Measurements from ENCODE around the gene WFDC8. TPM values are rescaled to one million over a fixed set of nuclear protein-coding genes. Genes with fewer than 3 reads are reported as not detected.

WFDC8 gene
- total and polyA plus RNA-seq, 4 donors, result not detected

DNA sequence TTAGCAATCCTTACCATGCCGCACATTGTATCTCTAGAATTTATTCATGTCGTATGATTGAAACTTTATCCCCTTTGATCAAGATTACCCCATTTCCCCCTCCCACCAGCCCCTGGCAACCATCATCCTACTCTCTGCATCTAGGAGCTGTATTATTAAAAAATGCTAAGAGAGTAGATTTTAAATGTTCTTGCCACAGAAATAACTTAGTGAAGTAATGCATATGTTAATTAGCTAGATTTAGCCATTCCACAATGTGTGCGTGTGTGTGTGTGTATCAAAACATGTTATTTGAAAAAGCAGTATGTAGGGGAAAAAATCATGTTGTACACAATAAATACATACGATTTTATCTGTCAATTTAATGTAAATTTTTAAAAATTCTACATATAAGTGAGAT, 51.8 kb downstream of the WFDC8 start (continued):
- no peak for TF ChIP-seq NR2F2 (IDR thresholded peaks at IDR 0.05)
- TF ChIP-seq, protein P1, sequence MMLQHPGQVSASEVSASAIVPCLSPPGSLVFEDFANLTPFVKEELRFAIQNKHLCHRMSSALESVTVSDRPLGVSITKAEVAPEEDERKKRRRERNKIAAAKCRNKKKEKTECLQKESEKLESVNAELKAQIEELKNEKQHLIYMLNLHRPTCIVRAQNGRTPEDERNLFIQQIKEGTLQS (IDR thresholded peaks at IDR 0.05), result no peak

DNA sequence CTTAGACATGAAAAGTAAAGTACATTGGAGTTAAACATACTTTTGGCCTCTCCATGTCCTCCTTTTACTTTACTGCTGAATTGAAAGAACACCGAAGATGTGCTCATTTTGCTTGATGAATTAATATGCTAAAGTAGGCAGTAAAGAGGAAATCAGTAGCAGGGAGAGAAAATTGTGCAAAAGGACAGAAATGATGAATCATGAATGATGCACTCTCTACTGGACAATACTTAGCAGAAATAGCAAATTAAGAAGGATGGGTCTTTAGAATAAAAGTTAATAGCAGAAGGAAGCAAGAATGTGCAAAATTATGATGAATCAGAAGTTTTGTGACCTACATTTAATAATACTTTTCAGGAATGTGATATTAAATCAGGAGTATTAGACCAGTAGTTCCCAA, 55.3 kb downstream of the WFDC8 start:
- no peaks in the 10 kb centered on the region for H3K4me1 ChIP-seq (ENCODE audit: control insufficient read depth in 4 of 4, insufficient read depth in 4 of 4, low read length in 3 of 4)
- DNase-seq (ENCODE audit: low spot score), result no peak
- peaks cover 0 to 13% (median 0%) of the 10 kb centered on the region in 4 donors for H3K27me3 ChIP-seq (ENCODE audit: control insufficient read depth in 4 of 4, insufficient read depth in 4 of 4, low read length in 3 of 4)
- no peak for TF ChIP-seq TAF1 (conservative IDR thresholded peaks at IDR 0.05)
- no peak for TF ChIP-seq RXRA (IDR thresholded peaks at IDR 0.05)
- no peak for TF ChIP-seq GABPA (IDR thresholded peaks at IDR 0.05 in 1 of 2, conservative IDR thresholded peaks at IDR 0.05 in 1 of 2)
- TF ChIP-seq, protein P2, sequence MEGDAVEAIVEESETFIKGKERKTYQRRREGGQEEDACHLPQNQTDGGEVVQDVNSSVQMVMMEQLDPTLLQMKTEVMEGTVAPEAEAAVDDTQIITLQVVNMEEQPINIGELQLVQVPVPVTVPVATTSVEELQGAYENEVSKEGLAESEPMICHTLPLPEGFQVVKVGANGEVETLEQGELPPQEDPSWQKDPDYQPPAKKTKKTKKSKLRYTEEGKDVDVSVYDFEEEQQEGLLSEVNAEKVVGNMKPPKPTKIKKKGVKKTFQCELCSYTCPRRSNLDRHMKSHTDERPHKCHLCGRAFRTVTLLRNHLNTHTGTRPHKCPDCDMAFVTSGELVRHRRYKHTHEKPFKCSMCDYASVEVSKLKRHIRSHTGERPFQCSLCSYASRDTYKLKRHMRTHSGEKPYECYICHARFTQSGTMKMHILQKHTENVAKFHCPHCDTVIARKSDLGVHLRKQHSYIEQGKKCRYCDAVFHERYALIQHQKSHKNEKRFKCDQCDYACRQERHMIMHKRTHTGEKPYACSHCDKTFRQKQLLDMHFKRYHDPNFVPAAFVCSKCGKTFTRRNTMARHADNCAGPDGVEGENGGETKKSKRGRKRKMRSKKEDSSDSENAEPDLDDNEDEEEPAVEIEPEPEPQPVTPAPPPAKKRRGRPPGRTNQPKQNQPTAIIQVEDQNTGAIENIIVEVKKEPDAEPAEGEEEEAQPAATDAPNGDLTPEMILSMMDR (IDR thresholded peaks at IDR 0.05; ENCODE audit: low read depth, low read length, missing input control), result no peak
- no peak for TF ChIP-seq SP1 (IDR thresholded peaks at IDR 0.05)
- TF ChIP-seq, protein P1 (IDR thresholded peaks at IDR 0.05), result no peak
- TF ChIP-seq, protein P3, sequence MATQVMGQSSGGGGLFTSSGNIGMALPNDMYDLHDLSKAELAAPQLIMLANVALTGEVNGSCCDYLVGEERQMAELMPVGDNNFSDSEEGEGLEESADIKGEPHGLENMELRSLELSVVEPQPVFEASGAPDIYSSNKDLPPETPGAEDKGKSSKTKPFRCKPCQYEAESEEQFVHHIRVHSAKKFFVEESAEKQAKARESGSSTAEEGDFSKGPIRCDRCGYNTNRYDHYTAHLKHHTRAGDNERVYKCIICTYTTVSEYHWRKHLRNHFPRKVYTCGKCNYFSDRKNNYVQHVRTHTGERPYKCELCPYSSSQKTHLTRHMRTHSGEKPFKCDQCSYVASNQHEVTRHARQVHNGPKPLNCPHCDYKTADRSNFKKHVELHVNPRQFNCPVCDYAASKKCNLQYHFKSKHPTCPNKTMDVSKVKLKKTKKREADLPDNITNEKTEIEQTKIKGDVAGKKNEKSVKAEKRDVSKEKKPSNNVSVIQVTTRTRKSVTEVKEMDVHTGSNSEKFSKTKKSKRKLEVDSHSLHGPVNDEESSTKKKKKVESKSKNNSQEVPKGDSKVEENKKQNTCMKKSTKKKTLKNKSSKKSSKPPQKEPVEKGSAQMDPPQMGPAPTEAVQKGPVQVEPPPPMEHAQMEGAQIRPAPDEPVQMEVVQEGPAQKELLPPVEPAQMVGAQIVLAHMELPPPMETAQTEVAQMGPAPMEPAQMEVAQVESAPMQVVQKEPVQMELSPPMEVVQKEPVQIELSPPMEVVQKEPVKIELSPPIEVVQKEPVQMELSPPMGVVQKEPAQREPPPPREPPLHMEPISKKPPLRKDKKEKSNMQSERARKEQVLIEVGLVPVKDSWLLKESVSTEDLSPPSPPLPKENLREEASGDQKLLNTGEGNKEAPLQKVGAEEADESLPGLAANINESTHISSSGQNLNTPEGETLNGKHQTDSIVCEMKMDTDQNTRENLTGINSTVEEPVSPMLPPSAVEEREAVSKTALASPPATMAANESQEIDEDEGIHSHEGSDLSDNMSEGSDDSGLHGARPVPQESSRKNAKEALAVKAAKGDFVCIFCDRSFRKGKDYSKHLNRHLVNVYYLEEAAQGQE (IDR thresholded peaks at IDR 0.05), result no peak
- TF ChIP-seq YY1 (IDR thresholded peaks at IDR 0.05), result no peak
- TF ChIP-seq FOXA2 (IDR thresholded peaks at IDR 0.05), result no peak
- no peaks in the 10 kb centered on the region for H3K9me3 ChIP-seq (ENCODE audit: control insufficient read depth in 4 of 4, low read length in 3 of 4)
- no peak overlapping the region for H3K4me3 ChIP-seq (ENCODE audit: low read depth in 1 of 3, low read length in 3 of 3)
- H3K36me3 ChIP-seq (ENCODE audit: control insufficient read depth in 4 of 4, insufficient read depth in 3 of 4, low read depth in 1 of 4, low read length in 3 of 4), result no peaks in the 10 kb centered on the region
- no peak overlapping the region for H3K9ac ChIP-seq (ENCODE audit: low read depth in 1 of 2, low read length in 2 of 2)
- WGBS, result 60% methylated on average over 1 of the region's 1 CpG
- no peak overlapping the region for H3K27ac ChIP-seq (ENCODE audit: low read depth in 1 of 2, low read length in 2 of 2)

DNA sequence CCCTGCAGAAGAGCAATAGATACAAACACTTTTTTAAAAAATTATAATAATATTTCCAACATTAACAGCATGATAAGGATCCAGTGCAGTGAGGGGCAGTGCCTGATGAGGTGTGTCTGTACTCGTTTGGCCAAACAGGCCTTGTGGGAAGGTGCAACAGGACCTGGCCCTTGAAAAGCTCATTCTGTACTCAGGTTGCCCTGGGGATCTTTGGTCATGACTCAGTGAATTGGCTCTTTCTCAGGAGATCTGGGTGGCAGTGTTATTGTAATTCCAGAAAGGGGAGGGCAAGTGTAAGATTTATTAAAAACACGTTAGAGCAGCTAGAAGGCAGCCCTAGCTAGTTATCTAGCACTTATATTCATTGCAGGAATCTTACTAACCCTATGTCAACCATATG, 60.8 kb downstream of the WFDC8 start:
- no peak for DNase-seq (ENCODE audit: low spot score)
- H3K9ac ChIP-seq (ENCODE audit: low read depth in 1 of 2, low read length in 2 of 2), result no peak overlapping the region
- WGBS, result 41% methylated on average over 2 of the region's 2 CpGs
- TF ChIP-seq TAF1 (conservative IDR thresholded peaks at IDR 0.05) (no peak), HNF4G (IDR thresholded peaks at IDR 0.05) (no peak), HNF4A (conservative IDR thresholded peaks at IDR 0.05) (no peak)
- TF ChIP-seq, protein P1 (IDR thresholded peaks at IDR 0.05), result no peak
- TF ChIP-seq, protein P4, sequence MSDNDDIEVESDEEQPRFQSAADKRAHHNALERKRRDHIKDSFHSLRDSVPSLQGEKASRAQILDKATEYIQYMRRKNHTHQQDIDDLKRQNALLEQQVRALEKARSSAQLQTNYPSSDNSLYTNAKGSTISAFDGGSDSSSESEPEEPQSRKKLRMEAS (IDR thresholded peaks at IDR 0.05), result no peak
- H3K4me3 ChIP-seq (ENCODE audit: low read depth in 1 of 3, low read length in 3 of 3), result no peak overlapping the region
- H3K9me3 ChIP-seq (ENCODE audit: control insufficient read depth in 4 of 4, low read length in 3 of 4), result no peaks in the 10 kb centered on the region
- H3K36me3 ChIP-seq (ENCODE audit: control insufficient read depth in 4 of 4, insufficient read depth in 3 of 4, low read depth in 1 of 4, low read length in 3 of 4), result no peaks in the 10 kb centered on the region
- H3K27me3 ChIP-seq (ENCODE audit: control insufficient read depth in 4 of 4, insufficient read depth in 4 of 4, low read length in 3 of 4), result peaks cover 0 to 6% (median 0%) of the 10 kb centered on the region in 4 donors
- no peaks in the 10 kb centered on the region for H3K4me1 ChIP-seq (ENCODE audit: control insufficient read depth in 4 of 4, insufficient read depth in 4 of 4, low read length in 3 of 4)
- H3K27ac ChIP-seq (ENCODE audit: low read depth in 1 of 2, low read length in 2 of 2), result no peak overlapping the region

Measured in liver (tissue), 9 donors.